ENCODE measurements around the gene IL1RAPL1.

- TF ChIP-seq CTCF (IDR thresholded peaks at IDR 0.05) (no peak), POLR2A (IDR thresholded peaks at IDR 0.05) (no peak), POLR2AphosphoS5 (IDR thresholded peaks at IDR 0.05) (no peak)
These were observed 1040.6 kb downstream of the IL1RAPL1 start for GRCh38 chrX:29627833-29628232.

All from breast epithelium (tissue), 3 donors.